Stimulated activated CD8-positive, alpha-beta memory T cell treated with anti-CD3 and anti-CD28 coated beads, Interleukin-7, amount 100 ng/mL, for 1 hour (primary cell): ENCODE data around the gene TNP2.

Experiments
- DNase-seq, 2 donors: peaks; one replicate each; pipeline ENCODE4 v3.0.0-alpha.2; 2020; ENCODE audit warnings: low read depth in 2 of 2

TNP2 gene

DNA sequence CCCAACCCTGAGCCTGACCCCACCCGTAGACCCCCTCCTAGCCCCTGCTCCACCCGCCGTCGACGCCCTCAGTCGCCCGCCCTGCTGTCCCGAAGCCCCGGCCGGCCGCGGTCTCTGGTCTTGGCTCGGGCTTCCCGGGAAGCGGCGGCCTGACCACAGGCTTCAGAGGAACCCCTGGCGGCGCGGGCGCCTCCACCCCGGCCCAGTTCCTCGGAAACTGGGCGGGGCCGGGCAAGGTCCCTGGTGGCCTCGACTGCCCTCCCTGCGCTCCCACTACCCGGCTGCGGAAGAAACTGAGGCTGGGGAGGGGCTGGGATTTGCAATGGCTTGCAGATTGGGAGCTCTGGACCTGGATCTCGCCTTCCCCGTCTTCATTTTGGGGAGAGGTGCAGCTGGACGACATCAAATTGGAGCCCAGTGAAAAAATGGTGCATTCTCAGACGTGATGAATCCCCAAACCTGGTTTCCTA is 12.4 kb downstream of the TNP2 start:
- DNase-seq: no peak

- DNase-seq: peak; percentile 80 to 81
Observed at GRCh38 chr16:11255737-11256660, 13.1 kb downstream of the TNP2 start, which contains the start of gene SOCS1. Gene SOCS1, minus strand, starts transcription at chr16:11256204. Its CDS starts 726 bp downstream, at chr16:11255478.

DNA sequence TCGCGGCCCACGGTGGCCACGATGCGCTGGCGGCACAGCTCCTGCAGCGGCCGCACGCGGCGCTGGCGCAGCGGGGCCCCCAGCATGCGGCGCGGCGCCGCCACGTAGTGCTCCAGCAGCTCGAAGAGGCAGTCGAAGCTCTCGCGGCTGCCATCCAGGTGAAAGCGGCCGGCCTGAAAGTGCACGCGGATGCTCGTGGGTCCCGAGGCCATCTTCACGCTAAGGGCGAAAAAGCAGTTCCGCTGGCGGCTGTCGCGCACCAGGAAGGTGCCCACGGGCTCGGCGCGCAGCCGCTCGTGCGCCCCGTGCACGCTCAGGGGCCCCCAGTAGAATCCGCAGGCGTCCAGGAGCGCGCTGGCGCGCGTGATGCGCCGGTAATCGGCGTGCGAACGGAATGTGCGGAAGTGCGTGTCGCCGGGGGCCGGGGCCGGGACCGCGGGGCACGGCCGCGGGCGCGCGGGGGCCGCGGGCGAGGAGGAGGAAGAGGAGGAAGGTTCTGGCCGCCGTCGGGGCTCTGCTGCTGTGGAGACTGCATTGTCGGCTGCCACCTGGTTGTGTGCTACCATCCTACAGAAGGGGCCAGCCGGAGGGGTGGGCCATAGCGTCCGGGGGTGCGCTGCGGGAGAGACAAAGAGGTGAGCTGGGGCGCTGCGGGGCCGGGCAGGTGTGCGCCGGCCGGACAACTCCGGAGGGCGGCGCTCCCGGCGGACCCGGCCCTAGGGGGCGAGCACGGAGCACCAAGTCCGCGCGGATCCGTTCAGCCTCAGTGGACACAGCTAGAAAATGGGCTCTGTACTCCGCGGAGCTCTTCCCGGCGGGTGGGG is 14.0 kb downstream of the TNP2 start:
- peak in 1 of 2 donors; percentile 35 for DNase-seq

GRCh38 chr16:11253995-11254912 is 14.9 kb downstream of the TNP2 start:
- no peak for DNase-seq

DNA sequence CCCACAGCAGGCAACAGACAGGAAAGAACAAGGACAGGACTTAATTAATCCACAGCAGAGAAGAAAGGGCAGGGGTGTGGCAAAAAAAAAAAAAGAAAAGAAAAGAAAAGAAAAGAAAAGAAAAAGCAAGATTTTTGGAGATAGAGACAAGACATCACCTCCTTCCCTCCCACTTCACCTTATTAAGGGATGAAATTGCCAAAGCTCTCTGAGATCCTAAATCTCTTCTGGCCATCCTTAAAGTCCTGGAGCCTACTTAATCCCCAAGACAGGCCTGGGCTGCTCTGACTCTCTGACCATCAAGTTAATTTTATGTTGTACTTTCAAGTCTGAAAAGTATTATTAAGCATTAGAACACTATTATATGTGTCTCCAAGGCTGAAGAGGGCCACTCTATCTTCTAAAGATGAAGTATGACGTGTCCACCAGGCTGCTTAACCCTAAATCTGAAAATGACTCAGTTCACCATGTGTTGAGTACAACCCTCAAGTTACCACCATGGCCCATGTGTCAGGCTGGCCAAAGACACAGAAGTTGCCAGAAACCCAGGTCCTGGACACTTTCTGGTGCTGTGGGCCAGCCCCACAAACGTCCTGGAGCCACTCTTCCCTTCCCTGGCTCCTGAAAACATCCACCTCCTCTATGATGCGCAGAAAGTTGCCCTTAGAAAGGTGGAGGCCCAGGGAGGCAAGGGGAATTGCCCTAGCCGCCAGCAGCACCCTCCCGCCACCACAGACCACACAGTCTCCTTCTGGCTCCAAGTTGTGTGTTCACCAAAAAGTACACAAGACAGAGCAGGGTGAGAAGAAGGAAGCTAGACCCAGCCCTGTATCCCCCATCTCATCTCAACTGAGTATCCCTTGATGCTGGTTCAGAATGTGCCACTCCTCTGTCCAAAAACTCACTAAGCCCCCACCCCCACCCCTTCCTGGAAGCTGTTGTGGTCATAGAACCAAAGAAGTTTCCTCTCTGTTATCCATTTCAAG is 15.8 kb downstream of the TNP2 start:
- DNase-seq: no peak

GRCh38 chr16:11252482-11252931 is 16.6 kb downstream of the TNP2 start:
- DNase-seq: no peak

GRCh38 chr16:11251525-11252481 is 17.3 kb downstream of the TNP2 start:
- peak; percentile 49 to 64 for DNase-seq

- DNase-seq: no peak
Observed at GRCh38 chr16:11250786-11251524, 18.2 kb downstream of the TNP2 start.

DNA sequence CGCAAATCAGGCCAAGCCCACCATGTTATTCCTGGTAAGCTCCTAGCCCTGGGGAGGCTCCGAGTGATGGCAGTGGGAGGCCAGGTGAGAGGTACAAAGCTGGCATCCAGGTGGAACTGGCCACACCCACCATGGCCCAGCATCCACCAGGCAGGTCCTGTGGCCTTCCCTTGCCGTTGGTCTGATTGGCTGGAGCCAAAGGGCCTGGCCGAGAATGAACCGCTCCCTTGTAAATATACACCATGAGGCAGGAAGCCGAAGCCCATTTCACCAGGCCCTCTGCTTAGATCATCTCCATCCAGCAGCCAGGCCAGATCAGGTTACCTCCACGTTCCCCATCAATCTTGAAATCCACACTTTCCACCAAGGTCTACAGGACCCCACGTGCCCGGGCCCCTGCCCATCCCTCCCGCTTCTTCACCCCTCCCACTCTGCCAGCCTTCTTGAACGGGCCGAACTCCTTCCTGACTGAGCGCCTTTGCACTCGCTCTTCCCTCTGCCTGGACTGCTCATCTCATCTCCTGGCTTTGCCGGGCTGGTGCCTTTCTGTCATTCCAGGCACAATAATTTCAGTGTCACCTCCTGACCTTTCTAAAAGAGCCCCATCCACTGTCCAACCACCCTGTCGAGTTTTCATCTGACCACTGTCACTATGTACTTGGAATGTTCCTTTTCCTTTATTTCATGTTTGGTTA is 18.9 kb downstream of the TNP2 start:
- DNase-seq: no peak

GRCh38 chr16:11249233-11250061 is 19.7 kb downstream of the TNP2 start:
- no peak for DNase-seq

- no peak for DNase-seq
Observed at GRCh38 chr16:11248133-11248532, 21.0 kb downstream of the TNP2 start.

- no peak for DNase-seq
Observed at GRCh38 chr16:11245988-11246387, 23.1 kb downstream of the TNP2 start.

DNA sequence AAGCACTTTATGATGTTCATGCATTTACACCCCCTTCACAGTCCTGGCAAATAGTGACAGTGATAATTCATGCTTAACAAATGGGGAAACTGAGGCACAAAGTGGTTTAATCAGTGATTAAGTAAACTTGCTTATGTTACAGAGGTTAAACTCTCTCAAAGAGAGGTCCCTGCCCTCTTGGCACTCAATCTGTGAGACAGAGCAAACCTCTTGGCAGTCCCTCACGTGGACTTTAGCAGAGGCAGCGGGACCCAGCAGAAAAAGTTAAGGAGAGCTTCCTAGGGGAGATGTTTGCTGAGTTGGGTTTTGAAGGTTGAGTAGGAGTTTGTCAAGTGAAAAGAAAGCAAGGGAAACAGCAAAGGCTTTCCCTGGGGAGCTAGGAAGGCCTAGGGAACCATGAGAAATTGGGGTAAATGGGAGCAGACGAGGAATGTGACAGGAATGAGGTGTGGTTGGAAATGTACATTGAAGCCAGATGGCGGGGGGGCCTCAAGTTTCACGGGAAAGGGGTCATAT is 23.8 kb downstream of the TNP2 start:
- no peak for DNase-seq

GRCh38 chr16:11242658-11243057 is 26.5 kb downstream of the TNP2 start:
- no peak for DNase-seq

DNA sequence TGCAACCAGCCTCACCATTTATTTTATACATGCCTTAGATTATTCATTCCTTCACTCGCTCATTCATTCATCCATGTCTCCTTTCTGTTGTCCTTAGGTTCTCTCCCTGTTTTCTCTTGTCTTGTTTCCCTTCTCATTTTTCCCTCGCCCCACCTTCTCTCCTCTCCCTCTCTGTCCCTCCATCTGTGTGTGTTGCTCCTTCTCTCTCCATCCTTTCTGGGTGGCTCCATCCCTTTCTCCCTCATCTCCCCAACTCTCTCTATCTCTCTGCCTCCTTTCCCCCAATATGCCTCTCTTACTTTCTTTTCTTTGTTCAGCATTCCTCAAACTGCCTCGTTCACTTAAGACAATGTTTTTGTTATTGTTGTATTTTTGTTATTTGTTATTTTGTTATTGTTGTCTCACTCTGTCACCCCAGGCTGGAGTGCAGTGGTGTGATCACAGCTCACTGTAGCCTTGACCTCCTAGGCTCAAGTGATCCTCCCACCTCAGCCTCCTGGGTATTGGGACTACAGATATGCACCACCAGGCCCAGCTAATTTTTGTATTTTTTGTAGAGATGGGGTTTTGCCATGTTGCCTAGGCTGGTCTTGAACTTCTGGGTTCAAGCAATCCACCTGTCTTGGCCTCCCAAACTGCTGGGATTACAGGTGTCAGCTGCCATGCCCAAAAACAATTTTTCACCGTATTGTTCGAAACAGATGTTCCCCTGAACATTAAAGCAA is 27.5 kb downstream of the TNP2 start:
- no peak for DNase-seq
